ENCODE data around the gene TRMT10B.

- TF ChIP-seq POLR2A (IDR thresholded peaks at IDR 0.05), result no peak
- no peak for TF ChIP-seq CTCF (IDR thresholded peaks at IDR 0.05)
These were observed 12.8 kb upstream of the TRMT10B start for GRCh38 chr9:37740631-37741328.

All from uterus (tissue), 2 donors.